Chondrocyte (in vitro differentiated cells): ENCODE data around the gene NME7. TPM values are rescaled to one million over a fixed set of nuclear protein-coding genes. Genes with fewer than 3 reads are reported as not detected.
"Not testable (repeated sequence)": the region's sequence is repeated elsewhere in the genome, so short reads cannot be mapped to it uniquely, and the experiment has no call there.

Experiments used
- DNase-seq: peaks from one replicate; pipeline ENCODE4 v3.0.0; 2021; ENCODE audit warnings: mixed read lengths, low spot score
- H3K27ac Mint-ChIP-seq: one replicate; pipeline ENCODE4 v1.8.0; 2021; ENCODE audit warnings: mild to moderate bottlenecking, moderate library complexity, mixed read lengths; ENCODE audit not compliant: unreplicated experiment
- H3K27me3 Mint-ChIP-seq: 2 replicates; pipeline ENCODE4 v1.8.0; 2021; ENCODE audit warnings: low read depth, mixed read lengths
- H3K36me3 Mint-ChIP-seq: 2 replicates; pipeline ENCODE4 v1.8.0; 2021; ENCODE audit warnings: low read depth, mixed read lengths
- H3K4me1 Mint-ChIP-seq: 2 replicates; pipeline ENCODE4 v1.8.0; 2021; ENCODE audit warnings: low read depth, mild to moderate bottlenecking, mixed read lengths
- H3K4me3 Mint-ChIP-seq: one replicate; pipeline ENCODE4 v1.8.0; 2021; ENCODE audit warnings: mild to moderate bottlenecking, moderate library complexity, mixed read lengths; ENCODE audit not compliant: unreplicated experiment
- H3K9me3 Mint-ChIP-seq: 2 replicates; pipeline ENCODE4 v1.8.0; 2021; ENCODE audit warnings: low read depth, mixed read lengths
- CTCF ChIP-seq: fragments of 200-600 bp; sonication (generic); IDR thresholded peaks from 2 replicates; pipeline ENCODE4 v1.5.0; 2021; ENCODE audit warnings: antibody characterized with exemption, mild to moderate bottlenecking, moderate library complexity
- total RNA-seq: library from RNA; stranded (reverse); gene quantifications from 3 replicates; pipeline ENCODE4 v1.2.1, GENCODE V29; 2021

Gene NME7
- total RNA-seq, 1 donor from 2014 or later: 14.7 TPM

DNA sequence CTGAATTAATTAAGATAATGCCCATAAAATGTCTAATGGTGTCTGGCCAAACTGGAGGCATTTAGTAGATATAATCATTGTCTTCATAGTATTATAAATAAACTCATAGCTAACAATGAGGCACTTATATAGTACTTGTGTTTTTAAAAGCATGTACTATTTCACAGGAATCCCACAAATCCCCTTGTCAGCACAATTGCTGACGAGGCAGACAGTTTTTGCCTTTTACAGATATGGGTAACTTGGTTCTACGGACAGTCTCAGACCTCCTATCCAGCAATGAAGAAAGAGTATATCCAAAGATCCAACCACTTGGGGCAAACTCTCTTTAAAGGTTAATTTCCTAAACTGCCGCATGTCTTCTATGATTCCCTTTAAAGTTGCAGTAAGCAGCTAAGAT, 187.4 kb downstream of the NME7 start:
- no peaks in the 10 kb centered on the region for H3K36me3 Mint-ChIP-seq
- no peaks in the 10 kb centered on the region for H3K27me3 Mint-ChIP-seq
- H3K4me1 Mint-ChIP-seq: peaks cover 5% of the 10 kb centered on the region
- no peak for DNase-seq
- no peak for TF ChIP-seq CTCF
- no peak overlapping the region for H3K4me3 Mint-ChIP-seq
- H3K27ac Mint-ChIP-seq: no peak overlapping the region
- no peaks in the 10 kb centered on the region for H3K9me3 Mint-ChIP-seq

DNA sequence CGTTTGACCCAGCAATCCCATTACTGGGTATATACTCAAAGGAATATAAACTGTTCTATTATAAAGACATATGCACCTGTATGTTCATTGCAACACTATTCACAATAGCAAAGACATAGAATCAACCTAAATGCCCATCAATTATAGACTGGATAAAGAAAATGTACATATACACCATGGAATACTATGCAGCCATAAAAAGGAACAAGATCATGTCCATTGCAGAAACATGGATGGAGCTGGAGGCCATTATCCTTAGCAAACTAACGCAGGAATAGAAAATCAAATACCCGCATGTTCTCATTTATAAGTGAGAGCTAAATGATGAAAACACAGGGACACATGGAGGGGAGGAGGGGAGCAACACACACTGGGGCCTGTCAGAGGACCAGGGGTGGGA, 188.2 kb downstream of the NME7 start:
- not testable (repeated sequence) for H3K9me3 Mint-ChIP-seq, H3K36me3 Mint-ChIP-seq, H3K4me3 Mint-ChIP-seq, DNase-seq, H3K27me3 Mint-ChIP-seq, H3K4me1 Mint-ChIP-seq, H3K27ac Mint-ChIP-seq

- Mint-ChIP-seq H3K27me3 (no peaks in the 10 kb centered on the region), H3K4me3 (no peak overlapping the region), H3K27ac (no peak overlapping the region), H3K36me3 (no peaks in the 10 kb centered on the region), H3K9me3 (no peaks in the 10 kb centered on the region), H3K4me1 (peaks cover 2% of the 10 kb centered on the region)
- no peak for TF ChIP-seq CTCF
- no peak for DNase-seq
Measured at GRCh38 chr1:169175461-169175860, 192.1 kb downstream of the NME7 start.

DNA sequence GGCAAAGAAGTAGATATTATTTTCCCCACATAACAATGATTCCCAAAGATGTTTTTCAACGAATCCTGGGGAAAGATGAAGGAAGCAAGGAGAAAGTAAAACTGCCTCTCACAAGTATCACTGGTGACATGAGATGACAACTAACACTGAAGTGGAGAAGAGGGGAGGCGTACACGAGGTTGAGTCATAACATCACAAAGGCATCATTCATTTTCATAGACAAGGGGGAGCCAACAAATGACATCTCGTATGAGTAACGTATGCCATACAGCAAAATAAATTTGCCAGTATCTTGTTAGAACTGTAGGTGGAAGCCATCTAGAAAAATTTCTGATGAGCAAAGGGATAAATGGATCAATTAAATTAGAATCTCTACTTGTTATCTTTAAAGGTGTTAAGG, 204.5 kb downstream of the NME7 start:
- H3K4me1 Mint-ChIP-seq: peaks cover 4% of the 10 kb centered on the region
- H3K9me3 Mint-ChIP-seq: no peaks in the 10 kb centered on the region
- no peak for DNase-seq
- H3K27me3 Mint-ChIP-seq: no peaks in the 10 kb centered on the region
- no peak for TF ChIP-seq CTCF
- no peak overlapping the region for H3K27ac Mint-ChIP-seq
- H3K4me3 Mint-ChIP-seq: no peak overlapping the region
- peaks cover 4% of the 10 kb centered on the region for H3K36me3 Mint-ChIP-seq

DNA sequence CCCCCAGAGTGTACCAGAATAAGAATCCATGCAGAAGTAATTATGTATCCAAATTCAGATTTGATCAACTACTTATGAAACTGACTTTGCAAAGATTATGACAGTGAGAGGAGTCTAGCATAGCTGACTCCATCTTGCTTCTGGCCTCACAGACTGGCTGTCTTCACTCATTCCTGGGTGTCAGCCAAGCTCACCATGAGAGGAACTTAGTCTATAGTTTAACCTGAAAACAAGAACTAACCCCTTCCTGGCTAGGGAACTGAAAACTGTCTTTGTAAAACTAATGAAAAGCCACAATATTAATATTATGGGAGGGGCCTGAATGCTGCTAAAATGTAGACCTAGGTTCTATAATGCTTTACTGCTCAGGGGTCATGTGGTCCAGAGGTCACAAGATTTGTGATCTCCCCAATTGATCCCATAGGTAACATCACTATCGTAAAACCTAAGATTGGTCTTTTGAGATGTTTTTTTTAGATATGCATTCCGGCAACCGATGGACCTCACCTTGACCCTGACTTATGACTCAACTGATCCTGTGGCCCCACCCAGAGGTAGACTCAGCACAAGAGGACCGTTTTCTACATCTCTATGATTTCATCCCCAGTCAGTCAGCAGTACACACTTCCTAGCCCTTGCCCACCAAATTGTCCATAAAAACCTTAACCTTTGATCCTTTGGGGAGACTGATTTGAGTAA, 206.0 kb downstream of the NME7 start:
- Mint-ChIP-seq H3K9me3 (no peaks in the 10 kb centered on the region), H3K4me3 (no peak overlapping the region), H3K4me1 (peaks cover 4% of the 10 kb centered on the region), H3K36me3 (peaks cover 4% of the 10 kb centered on the region), H3K27me3 (no peaks in the 10 kb centered on the region), H3K27ac (no peak overlapping the region)
- no peak for DNase-seq
- no peak for TF ChIP-seq CTCF

- no peak for DNase-seq
Measured at GRCh38 chr1:169160845-169161495, 206.6 kb downstream of the NME7 start.

More at GRCh38 chr1:169160845-169161495, 206.6 kb downstream of the NME7 start:
- Mint-ChIP-seq H3K36me3 (peaks cover 4% of the 10 kb centered on the region), H3K4me1 (peaks cover 4% of the 10 kb centered on the region), H3K27ac (no peak overlapping the region), H3K27me3 (no peaks in the 10 kb centered on the region), H3K4me3 (no peak overlapping the region), H3K9me3 (no peaks in the 10 kb centered on the region)
- TF ChIP-seq CTCF: no peak
